K562 (cell line): Measurements from ENCODE around the gene DNMT1. TPM values are rescaled to one million over a fixed set of nuclear protein-coding genes. Genes with fewer than 3 reads are reported as not detected.

Source experiments
- ARNT ChIP-seq, 2 experiments: fragments of 450-650 bp; IDR thresholded peaks; 2 replicates each; pipeline ENCODE4 v1.6.1; 2016; ENCODE audit warnings: mild to moderate bottlenecking in 1 of 2
- CAMTA2 ChIP-seq: fragments of 250-450 bp; sonication (Bioruptor Pico); conservative IDR thresholded peaks from 2 replicates; pipeline ENCODE4 v1.5.1; 2022
- CEBPG ChIP-seq, 3 experiments: fragments of 200-800 bp in 1 of 3; sonication (Bioruptor generic) in 1 of 3; sonication (generic) in 1 of 3; formaldehyde crosslinking in 1 of 3; IDR thresholded peaks in 2 of 3; conservative IDR thresholded peaks in 1 of 3; 2 replicates each; pipeline versions ENCODE4 v1.6.1 to v1.8.0; 2016 to 2022; ENCODE audit warnings: missing compliant biosample characterization in 2 of 3, missing genetic modification characterization in 2 of 3, mild to moderate bottlenecking in 1 of 3, missing genetic modification reagents in 1 of 3
- HNRNPL ChIP-seq: fragments of 200-400 bp; formaldehyde crosslinking; IDR thresholded peaks from 2 replicates; pipeline ENCODE4 v1.6.1; 2017; ENCODE audit warnings: low read depth, mild to moderate bottlenecking, low read length
- NCOR1 ChIP-seq: fragments of 450-650 bp; IDR thresholded peaks from 2 replicates; pipeline ENCODE4 v1.6.1; 2016; ENCODE audit warnings: mild to moderate bottlenecking, moderate library complexity
- SMAD1 ChIP-seq: fragments of 150-350 bp; IDR thresholded peaks from 2 replicates; pipeline ENCODE4 v1.6.1; 2014; ENCODE audit warnings: low read length, low read depth; ENCODE audit not compliant: partially characterized antibody
- SUPT5H ChIP-seq: fragments of 450-650 bp; IDR thresholded peaks from 2 replicates; pipeline ENCODE4 v1.6.1; 2016
- TAF1 ChIP-seq: IDR thresholded peaks from 2 replicates; pipeline ENCODE4 v1.6.1; 2011; ENCODE audit warnings: mild to moderate bottlenecking, low read length, moderate library complexity; ENCODE audit not compliant: insufficient read depth, control insufficient read depth, severe bottlenecking; ENCODE audit errors: extremely low read depth
- TCF7 ChIP-seq: sonication (generic); IDR thresholded peaks from 2 replicates; pipeline ENCODE4 v1.6.1; 2016; ENCODE audit warnings: antibody characterized with exemption, borderline replicate concordance
- polyA plus RNA-seq, 8 experiments: library from polyadenylated mRNA; depleted of rRNA in 4 of 8; stranded (reverse) in 5 of 8; unstranded in 3 of 8; fragments of >200 nt; fragmentation: Nextera tagmentation in 2 of 8; fragmentation: Illumina TruSeq in 1 of 8; extraction: Ambion mirVana in 2 of 8; extraction: Trizol in 1 of 8; gene quantifications; 2 replicates each; pipeline versions ENCODE4 v1.2.1 to v1.2.3, GENCODE V29; 2011 to 2014; ENCODE audit warnings: inconsistent platforms in 1 of 8, missing spikeins in 1 of 8
- total RNA-seq, 7 experiments: library from RNA; depleted of rRNA in 6 of 7; stranded (reverse); fragments of >200 nt in 6 of 7; fragmentation: Illumina TruSeq in 2 of 7; extraction: Trizol in 2 of 7; gene quantifications; 2 replicates each; pipeline versions ENCODE4 v1.2.1 to v1.2.3, GENCODE V29; 2011 to 2021; ENCODE audit warnings: low replicate concordance in 1 of 7
- TF ChIP-seq, protein P1 (sequence below): sonication (generic); formaldehyde crosslinking; IDR thresholded peaks from 2 replicates; pipeline ENCODE4 v1.8.0; 2022; ENCODE audit warnings: missing genetic modification reagents, mild to moderate bottlenecking, borderline replicate concordance
- TF ChIP-seq, protein P2 (sequence below): fragments of 250-450 bp; sonication (Bioruptor Pico); IDR thresholded peaks from 2 replicates; pipeline ENCODE4 v1.5.1; 2021; ENCODE audit warnings: mild to moderate bottlenecking
- TF ChIP-seq, protein P3 (sequence below): fragments of 250-450 bp; sonication (Bioruptor Pico); IDR thresholded peaks from 2 replicates; pipeline ENCODE4 v1.8.0; 2021; ENCODE audit warnings: moderate library complexity, mild to moderate bottlenecking, inconsistent platforms
- TF ChIP-seq, protein P4 (sequence below): fragments of 250-450 bp; sonication (Bioruptor Pico); IDR thresholded peaks from 2 replicates; pipeline ENCODE4 v1.8.0; 2021; ENCODE audit warnings: borderline replicate concordance, mild to moderate bottlenecking, moderate library complexity; ENCODE audit not compliant: poor library complexity, severe bottlenecking
- TF ChIP-seq, protein P5 (sequence below): fragments of 450-650 bp; formaldehyde crosslinking; IDR thresholded peaks from 2 replicates; pipeline ENCODE4 v1.4.0; 2022; ENCODE audit warnings: missing genetic modification characterization
- TF ChIP-seq, protein P6 (sequence below): fragments of 200-800 bp; sonication (Bioruptor generic); IDR thresholded peaks from 2 replicates; pipeline ENCODE4 v1.6.1; 2017; ENCODE audit warnings: missing genetic modification characterization, missing compliant biosample characterization

Gene DNMT1
- total and polyA plus RNA-seq, 9 of the 15 experiments (the other 6 are each of a cell fraction or from before 2014, with no cell fraction given), result 80.1 to 271 (median 121) TPM

DNA sequence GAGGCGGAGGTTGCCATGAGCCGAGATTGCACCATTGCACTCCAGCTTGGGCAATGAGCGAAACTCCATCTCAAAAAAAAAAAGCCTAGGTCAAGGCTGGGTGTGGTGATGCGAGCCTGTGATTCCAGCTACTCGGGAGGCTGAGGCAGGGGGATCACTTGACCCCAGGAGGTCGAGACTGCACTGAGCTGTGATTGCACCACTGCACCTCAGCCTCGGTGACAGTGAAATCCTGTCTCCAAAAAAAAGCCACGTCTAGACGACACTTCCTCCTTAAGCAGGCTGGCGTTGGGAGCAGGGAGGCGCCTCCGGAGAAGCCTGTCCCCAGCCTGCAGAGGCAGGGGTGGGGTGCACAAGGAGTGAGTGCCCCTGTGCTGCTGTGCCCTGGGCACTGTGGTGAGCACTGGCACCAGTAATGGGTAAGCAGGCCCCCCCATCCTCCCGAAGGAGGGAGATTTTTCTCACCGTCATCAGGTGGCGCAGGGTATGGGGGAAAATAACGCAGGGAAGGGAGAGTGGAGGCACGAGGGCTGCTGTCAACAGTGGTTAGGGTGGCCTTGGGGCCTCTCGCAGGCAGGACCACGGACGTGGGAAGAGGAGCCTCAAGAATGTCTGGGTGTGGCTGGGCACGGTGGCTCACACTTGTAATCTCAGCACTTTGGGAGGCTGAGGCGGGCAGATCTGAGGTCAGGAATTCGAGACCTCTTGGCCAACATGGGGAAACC, 82.6 kb downstream of the DNMT1 start (continued):
- TF ChIP-seq, protein P1, sequence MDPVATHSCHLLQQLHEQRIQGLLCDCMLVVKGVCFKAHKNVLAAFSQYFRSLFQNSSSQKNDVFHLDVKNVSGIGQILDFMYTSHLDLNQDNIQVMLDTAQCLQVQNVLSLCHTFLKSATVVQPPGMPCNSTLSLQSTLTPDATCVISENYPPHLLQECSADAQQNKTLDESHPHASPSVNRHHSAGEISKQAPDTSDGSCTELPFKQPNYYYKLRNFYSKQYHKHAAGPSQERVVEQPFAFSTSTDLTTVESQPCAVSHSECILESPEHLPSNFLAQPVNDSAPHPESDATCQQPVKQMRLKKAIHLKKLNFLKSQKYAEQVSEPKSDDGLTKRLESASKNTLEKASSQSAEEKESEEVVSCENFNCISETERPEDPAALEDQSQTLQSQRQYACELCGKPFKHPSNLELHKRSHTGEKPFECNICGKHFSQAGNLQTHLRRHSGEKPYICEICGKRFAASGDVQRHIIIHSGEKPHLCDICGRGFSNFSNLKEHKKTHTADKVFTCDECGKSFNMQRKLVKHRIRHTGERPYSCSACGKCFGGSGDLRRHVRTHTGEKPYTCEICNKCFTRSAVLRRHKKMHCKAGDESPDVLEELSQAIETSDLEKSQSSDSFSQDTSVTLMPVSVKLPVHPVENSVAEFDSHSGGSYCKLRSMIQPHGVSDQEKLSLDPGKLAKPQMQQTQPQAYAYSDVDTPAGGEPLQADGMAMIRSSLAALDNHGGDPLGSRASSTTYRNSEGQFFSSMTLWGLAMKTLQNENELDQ, result no peak
- TF ChIP-seq CEBPG (CRISPR knock-in tag; IDR thresholded peaks at IDR 0.05) (0 out of 2 replicates have a peak, but pooled peaks have one; percentile 25), CEBPG (tag; conservative IDR thresholded peaks at IDR 0.05 in 1 of 2, IDR thresholded peaks at IDR 0.05 in 1 of 2) (no peak), HNRNPL (no peak), SMAD1 (no peak), SUPT5H (peak; percentile 78), NCOR1 (no peak), TCF7 (no peak), CAMTA2 (no peak), TAF1 (no peak), ARNT (IDR thresholded peaks at IDR 0.05) (no peak)
- TF ChIP-seq, protein P2, sequence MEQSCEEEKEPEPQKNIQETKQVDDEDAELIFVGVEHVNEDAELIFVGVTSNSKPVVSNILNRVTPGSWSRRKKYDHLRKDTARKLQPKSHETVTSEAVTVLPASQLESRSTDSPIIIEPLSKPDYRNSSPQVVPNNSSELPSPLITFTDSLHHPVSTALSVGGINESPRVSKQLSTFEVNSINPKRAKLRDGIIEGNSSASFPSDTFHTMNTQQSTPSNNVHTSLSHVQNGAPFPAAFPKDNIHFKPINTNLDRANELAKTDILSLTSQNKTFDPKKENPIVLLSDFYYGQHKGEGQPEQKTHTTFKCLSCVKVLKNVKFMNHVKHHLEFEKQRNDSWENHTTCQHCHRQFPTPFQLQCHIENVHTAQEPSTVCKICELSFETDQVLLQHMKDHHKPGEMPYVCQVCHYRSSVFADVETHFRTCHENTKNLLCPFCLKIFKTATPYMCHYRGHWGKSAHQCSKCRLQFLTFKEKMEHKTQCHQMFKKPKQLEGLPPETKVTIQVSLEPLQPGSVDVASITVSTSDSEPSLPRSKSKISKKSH (CRISPR knock-in tag), result no peak
- TF ChIP-seq, protein P3, sequence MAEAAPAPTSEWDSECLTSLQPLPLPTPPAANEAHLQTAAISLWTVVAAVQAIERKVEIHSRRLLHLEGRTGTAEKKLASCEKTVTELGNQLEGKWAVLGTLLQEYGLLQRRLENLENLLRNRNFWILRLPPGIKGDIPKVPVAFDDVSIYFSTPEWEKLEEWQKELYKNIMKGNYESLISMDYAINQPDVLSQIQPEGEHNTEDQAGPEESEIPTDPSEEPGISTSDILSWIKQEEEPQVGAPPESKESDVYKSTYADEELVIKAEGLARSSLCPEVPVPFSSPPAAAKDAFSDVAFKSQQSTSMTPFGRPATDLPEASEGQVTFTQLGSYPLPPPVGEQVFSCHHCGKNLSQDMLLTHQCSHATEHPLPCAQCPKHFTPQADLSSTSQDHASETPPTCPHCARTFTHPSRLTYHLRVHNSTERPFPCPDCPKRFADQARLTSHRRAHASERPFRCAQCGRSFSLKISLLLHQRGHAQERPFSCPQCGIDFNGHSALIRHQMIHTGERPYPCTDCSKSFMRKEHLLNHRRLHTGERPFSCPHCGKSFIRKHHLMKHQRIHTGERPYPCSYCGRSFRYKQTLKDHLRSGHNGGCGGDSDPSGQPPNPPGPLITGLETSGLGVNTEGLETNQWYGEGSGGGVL, result no peak
- TF ChIP-seq, protein P4, sequence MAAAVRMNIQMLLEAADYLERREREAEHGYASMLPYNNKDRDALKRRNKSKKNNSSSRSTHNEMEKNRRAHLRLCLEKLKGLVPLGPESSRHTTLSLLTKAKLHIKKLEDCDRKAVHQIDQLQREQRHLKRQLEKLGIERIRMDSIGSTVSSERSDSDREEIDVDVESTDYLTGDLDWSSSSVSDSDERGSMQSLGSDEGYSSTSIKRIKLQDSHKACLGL (CRISPR knock-in tag), result no peak
- TF ChIP-seq, protein P5, sequence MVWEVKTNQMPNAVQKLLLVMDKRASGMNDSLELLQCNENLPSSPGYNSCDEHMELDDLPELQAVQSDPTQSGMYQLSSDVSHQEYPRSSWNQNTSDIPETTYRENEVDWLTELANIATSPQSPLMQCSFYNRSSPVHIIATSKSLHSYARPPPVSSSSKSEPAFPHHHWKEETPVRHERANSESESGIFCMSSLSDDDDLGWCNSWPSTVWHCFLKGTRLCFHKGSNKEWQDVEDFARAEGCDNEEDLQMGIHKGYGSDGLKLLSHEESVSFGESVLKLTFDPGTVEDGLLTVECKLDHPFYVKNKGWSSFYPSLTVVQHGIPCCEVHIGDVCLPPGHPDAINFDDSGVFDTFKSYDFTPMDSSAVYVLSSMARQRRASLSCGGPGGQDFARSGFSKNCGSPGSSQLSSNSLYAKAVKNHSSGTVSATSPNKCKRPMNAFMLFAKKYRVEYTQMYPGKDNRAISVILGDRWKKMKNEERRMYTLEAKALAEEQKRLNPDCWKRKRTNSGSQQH (CRISPR knock-in tag), result no peak; the same call in 1 of the 2 replicates
- TF ChIP-seq, protein P6, sequence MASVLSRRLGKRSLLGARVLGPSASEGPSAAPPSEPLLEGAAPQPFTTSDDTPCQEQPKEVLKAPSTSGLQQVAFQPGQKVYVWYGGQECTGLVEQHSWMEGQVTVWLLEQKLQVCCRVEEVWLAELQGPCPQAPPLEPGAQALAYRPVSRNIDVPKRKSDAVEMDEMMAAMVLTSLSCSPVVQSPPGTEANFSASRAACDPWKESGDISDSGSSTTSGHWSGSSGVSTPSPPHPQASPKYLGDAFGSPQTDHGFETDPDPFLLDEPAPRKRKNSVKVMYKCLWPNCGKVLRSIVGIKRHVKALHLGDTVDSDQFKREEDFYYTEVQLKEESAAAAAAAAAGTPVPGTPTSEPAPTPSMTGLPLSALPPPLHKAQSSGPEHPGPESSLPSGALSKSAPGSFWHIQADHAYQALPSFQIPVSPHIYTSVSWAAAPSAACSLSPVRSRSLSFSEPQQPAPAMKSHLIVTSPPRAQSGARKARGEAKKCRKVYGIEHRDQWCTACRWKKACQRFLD, result no peak
